WTC11 (cell line): ENCODE results near the gene DNAH14. TPM values are rescaled to one million over a fixed set of nuclear protein-coding genes. Genes with fewer than 3 reads are reported as not detected.

Experiments used
- ATAC-seq: fragments of 200-7000 bp; cut with Tn5 transposase; 2 replicates; pipeline ENCODE4 v1.10.0; 2021; ENCODE audit warnings: mild to moderate bottlenecking, moderate library complexity
- CTCF ChIA-PET: fragments of 300-600 bp; sonication (Branson Sonifier 250); formaldehyde crosslinking; loops from one replicate; lab custom pipeline; 2021; ENCODE audit warnings: antibody characterized with exemption; lab: Charles Lee
- POLR2A ChIA-PET: fragments of 350-600 bp; sonication (Branson Sonifier 250); formaldehyde crosslinking; loops from one replicate; lab custom pipeline; 2021; ENCODE audit warnings: antibody characterized with exemption; lab: Charles Lee
- DNase-seq: peaks from one replicate; pipeline ENCODE4 v3.0.0; 2021; ENCODE audit warnings: low spot score
- H3K27ac Mint-ChIP-seq: 2 replicates; pipeline ENCODE4 v1.8.0; 2021; ENCODE audit warnings: mixed read lengths
- H3K27me3 Mint-ChIP-seq: 2 replicates; pipeline ENCODE4 v1.8.0; 2021; ENCODE audit warnings: low read depth, mild to moderate bottlenecking, moderate library complexity, mixed read lengths
- H3K36me3 Mint-ChIP-seq: 2 replicates; pipeline ENCODE4 v1.8.0; 2021; ENCODE audit warnings: mixed read lengths
- H3K4me1 Mint-ChIP-seq: 2 replicates; pipeline ENCODE4 v1.8.0; 2022; ENCODE audit warnings: mixed read lengths
- H3K4me3 Mint-ChIP-seq: 2 replicates; pipeline ENCODE4 v1.8.0; 2021; ENCODE audit warnings: mild to moderate bottlenecking, moderate library complexity, mixed read lengths
- H3K9me3 Mint-ChIP-seq: 2 replicates; pipeline ENCODE4 v1.8.0; 2021; ENCODE audit warnings: mixed read lengths
- ELF4 ChIP-seq: sonication (generic); formaldehyde crosslinking; IDR thresholded peaks from 2 replicates; pipeline ENCODE4 v1.8.1; 2022; ENCODE audit warnings: low read depth, mild to moderate bottlenecking, moderate library complexity, missing genetic modification reagents
- FOXJ3 ChIP-seq: sonication (generic); formaldehyde crosslinking; IDR thresholded peaks from 2 replicates; pipeline ENCODE4 v1.9.0; 2021; ENCODE audit warnings: missing genetic modification reagents, mild to moderate bottlenecking, borderline replicate concordance
- GABPB1 ChIP-seq: sonication (generic); formaldehyde crosslinking; IDR thresholded peaks from 2 replicates; pipeline ENCODE4 v1.8.1; 2023; ENCODE audit warnings: mild to moderate bottlenecking, missing genetic modification reagents
- KAT7 ChIP-seq: sonication (generic); formaldehyde crosslinking; IDR thresholded peaks from 2 replicates; pipeline ENCODE4 v1.8.1; 2023; ENCODE audit warnings: missing genetic modification reagents, mild to moderate bottlenecking, borderline replicate concordance
- NFE2L1 ChIP-seq: sonication (generic); formaldehyde crosslinking; IDR thresholded peaks from 2 replicates; pipeline ENCODE4 v1.8.1; 2023; ENCODE audit warnings: missing genetic modification reagents
- NFYB ChIP-seq: sonication (generic); formaldehyde crosslinking; conservative IDR thresholded peaks from 2 replicates; pipeline ENCODE4 v1.8.0; 2022; ENCODE audit warnings: low read depth, missing genetic modification reagents
- NR2C2 ChIP-seq: sonication (generic); formaldehyde crosslinking; IDR thresholded peaks from 2 replicates; pipeline ENCODE4 v1.8.0; 2022; ENCODE audit warnings: mild to moderate bottlenecking, missing genetic modification reagents
- SMAD3 ChIP-seq: sonication (generic); formaldehyde crosslinking; IDR thresholded peaks from 2 replicates; pipeline ENCODE4 v1.8.0; 2022; ENCODE audit warnings: missing genetic modification reagents, mild to moderate bottlenecking, borderline replicate concordance
- SP1 ChIP-seq: sonication (generic); formaldehyde crosslinking; conservative IDR thresholded peaks from 2 replicates; pipeline ENCODE4 v1.8.1; 2022; ENCODE audit warnings: missing genetic modification reagents
- TCF7 ChIP-seq: sonication (generic); formaldehyde crosslinking; IDR thresholded peaks from 2 replicates; pipeline ENCODE4 v1.8.0; 2022; ENCODE audit warnings: mild to moderate bottlenecking, low read depth, missing genetic modification reagents, moderate library complexity
- TEAD4 ChIP-seq: sonication (generic); formaldehyde crosslinking; IDR thresholded peaks from 2 replicates; pipeline ENCODE4 v1.8.0; 2022; ENCODE audit warnings: mild to moderate bottlenecking, missing genetic modification reagents
- ZBTB21 ChIP-seq: sonication (generic); formaldehyde crosslinking; IDR thresholded peaks from 2 replicates; pipeline ENCODE4 v1.8.1; 2023; ENCODE audit warnings: mild to moderate bottlenecking, missing genetic modification reagents, borderline replicate concordance
- ZNF138 ChIP-seq: sonication (generic); formaldehyde crosslinking; conservative IDR thresholded peaks from 2 replicates; pipeline ENCODE4 v1.8.1; 2022; ENCODE audit warnings: mild to moderate bottlenecking, moderate library complexity, missing genetic modification reagents
- ZNF232 ChIP-seq: sonication (generic); formaldehyde crosslinking; IDR thresholded peaks from 2 replicates; pipeline ENCODE4 v1.8.0; 2022; ENCODE audit warnings: mild to moderate bottlenecking, missing genetic modification reagents
- ZNF263 ChIP-seq: sonication (generic); formaldehyde crosslinking; IDR thresholded peaks from 2 replicates; pipeline ENCODE4 v1.8.1; 2022; ENCODE audit warnings: low read depth, mild to moderate bottlenecking, moderate library complexity, missing genetic modification reagents
- total RNA-seq: library from RNA; stranded (reverse); gene quantifications from 3 replicates; pipeline ENCODE4 v1.2.3, GENCODE V29; 2021
- TF ChIP-seq, protein P1 (sequence below): fragments of 250-450 bp; sonication (Bioruptor Pico); conservative IDR thresholded peaks from 2 replicates; pipeline ENCODE4 v1.9.0; 2021; ENCODE audit warnings: mild to moderate bottlenecking
- TF ChIP-seq, protein P2 (sequence below): sonication (generic); formaldehyde crosslinking; IDR thresholded peaks from 2 replicates; pipeline ENCODE4 v1.8.1; 2022; ENCODE audit warnings: low read depth, mild to moderate bottlenecking, moderate library complexity, missing genetic modification reagents, borderline replicate concordance
- TF ChIP-seq, protein P3 (sequence below): sonication (generic); formaldehyde crosslinking; IDR thresholded peaks from 2 replicates; pipeline ENCODE4 v1.8.1; 2022; ENCODE audit warnings: missing genetic modification reagents, borderline replicate concordance

Gene DNAH14
- total RNA-seq, 1 experiment from 2014 or later = 34.1 TPM

DNA sequence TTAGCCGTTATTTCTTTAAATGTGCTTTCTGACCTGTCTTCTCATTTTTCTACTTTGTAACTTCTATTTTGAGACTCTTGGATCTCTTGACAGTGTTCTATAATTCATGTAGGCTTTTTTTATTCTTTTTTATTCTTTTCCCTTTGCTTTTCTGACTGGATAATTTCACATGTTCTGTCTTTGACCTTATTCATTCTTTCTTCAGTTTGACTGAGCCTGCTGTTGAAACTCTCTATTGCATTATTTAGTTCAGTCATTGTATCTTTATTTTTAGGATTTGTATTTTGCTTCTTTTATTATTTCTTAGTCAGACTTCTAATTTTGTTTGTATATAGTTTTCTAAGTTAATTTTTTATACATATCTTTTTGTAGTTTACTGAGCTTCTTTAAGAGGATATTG is 66.1 kb downstream of the DNAH14 start:
- H3K4me3 Mint-ChIP-seq = no peak overlapping the region
- H3K27me3 Mint-ChIP-seq = peaks cover 22% of the 10 kb centered on the region
- CTCF ChIA-PET = no interaction called here

GRCh38 chr1:224996266-224996665 is 66.8 kb downstream of the DNAH14 start:
- DNase-seq (no peak), ATAC-seq (no peak)
- Mint-ChIP-seq H3K4me3 (no peak overlapping the region), H3K27me3 (peaks cover 19% of the 10 kb centered on the region), H3K27ac (no peak overlapping the region), H3K36me3 (peaks cover 6% of the 10 kb centered on the region), H3K9me3 (peaks cover 14% of the 10 kb centered on the region), H3K4me1 (no peaks in the 10 kb centered on the region)
- TF ChIP-seq, protein P1, sequence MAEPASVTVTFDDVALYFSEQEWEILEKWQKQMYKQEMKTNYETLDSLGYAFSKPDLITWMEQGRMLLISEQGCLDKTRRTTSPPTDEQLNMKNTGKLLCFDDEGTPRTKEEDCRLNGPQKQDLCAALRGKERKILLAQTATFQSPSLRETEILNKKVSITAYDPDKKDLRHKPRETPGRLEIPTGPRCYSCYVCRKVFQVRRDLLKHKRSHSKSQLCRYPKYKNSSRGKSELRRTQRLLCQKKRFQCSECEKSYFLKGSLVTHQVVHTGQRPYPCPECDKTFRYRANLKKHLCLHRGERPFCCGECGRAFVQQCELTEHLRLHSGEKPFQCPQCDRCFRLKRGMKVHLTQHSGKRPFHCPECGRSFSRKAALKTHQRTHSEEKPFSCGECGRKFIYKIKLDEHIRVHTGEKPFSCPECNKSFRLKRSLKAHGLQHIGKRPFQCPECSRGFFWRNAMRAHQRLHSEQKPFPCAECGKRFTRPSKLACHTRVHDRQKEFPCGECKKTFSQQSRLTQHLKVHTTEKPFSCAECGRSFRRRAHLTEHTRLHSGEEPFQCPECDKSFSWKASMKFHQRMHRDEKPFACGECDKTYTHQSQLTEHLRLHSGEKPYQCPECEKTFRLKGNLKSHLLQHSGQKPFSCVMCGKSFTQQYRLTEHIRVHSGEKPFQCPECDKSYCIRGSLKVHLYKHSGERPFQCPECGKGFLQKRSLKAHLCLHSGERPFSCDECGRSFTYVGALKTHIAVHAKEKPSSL (CRISPR knock-in tag) = no peak
- TF ChIP-seq NFE2L1 (no peak), ZNF138 (CRISPR knock-in tag) (no peak)
- ChIA-PET POLR2A (interaction anchor here (0.6 kb wide), 1 partner anchor 605 kb away, joined by 3 read pairs; no protein-coding TSS in a partner anchor), CTCF (no interaction called here)

More for the DNA sequence above, 66.1 kb downstream of the DNAH14 start:
- H3K4me1 Mint-ChIP-seq = no peaks in the 10 kb centered on the region
- TF ChIP-seq NFE2L1 (no peak), ZBTB21 (CRISPR knock-in tag) (no peak), GABPB1 (CRISPR knock-in tag) (no peak), TCF7 (no peak), ELF4 (CRISPR knock-in tag) (no peak), FOXJ3 (CRISPR knock-in tag) (no peak), ZNF232 (CRISPR knock-in tag) (no peak), SMAD3 (CRISPR knock-in tag) (no peak), SP1 (CRISPR knock-in tag) (no peak), NFYB (CRISPR knock-in tag) (no peak), TEAD4 (CRISPR knock-in tag) (no peak), KAT7 (CRISPR knock-in tag) (no peak)
- TF ChIP-seq, protein P2, sequence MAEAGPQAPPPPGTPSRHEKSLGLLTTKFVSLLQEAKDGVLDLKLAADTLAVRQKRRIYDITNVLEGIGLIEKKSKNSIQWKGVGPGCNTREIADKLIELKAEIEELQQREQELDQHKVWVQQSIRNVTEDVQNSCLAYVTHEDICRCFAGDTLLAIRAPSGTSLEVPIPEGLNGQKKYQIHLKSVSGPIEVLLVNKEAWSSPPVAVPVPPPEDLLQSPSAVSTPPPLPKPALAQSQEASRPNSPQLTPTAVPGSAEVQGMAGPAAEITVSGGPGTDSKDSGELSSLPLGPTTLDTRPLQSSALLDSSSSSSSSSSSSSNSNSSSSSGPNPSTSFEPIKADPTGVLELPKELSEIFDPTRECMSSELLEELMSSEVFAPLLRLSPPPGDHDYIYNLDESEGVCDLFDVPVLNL (CRISPR knock-in tag) = no peak
- TF ChIP-seq, protein P3, sequence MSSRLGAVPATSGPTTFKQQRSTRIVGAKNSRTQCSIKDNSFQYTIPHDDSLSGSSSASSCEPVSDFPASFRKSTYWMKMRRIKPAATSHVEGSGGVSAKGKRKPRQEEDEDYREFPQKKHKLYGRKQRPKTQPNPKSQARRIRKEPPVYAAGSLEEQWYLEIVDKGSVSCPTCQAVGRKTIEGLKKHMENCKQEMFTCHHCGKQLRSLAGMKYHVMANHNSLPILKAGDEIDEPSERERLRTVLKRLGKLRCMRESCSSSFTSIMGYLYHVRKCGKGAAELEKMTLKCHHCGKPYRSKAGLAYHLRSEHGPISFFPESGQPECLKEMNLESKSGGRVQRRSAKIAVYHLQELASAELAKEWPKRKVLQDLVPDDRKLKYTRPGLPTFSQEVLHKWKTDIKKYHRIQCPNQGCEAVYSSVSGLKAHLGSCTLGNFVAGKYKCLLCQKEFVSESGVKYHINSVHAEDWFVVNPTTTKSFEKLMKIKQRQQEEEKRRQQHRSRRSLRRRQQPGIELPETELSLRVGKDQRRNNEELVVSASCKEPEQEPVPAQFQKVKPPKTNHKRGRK (CRISPR knock-in tag) = no peak
- TF ChIP-seq, protein P1 (CRISPR knock-in tag) = no peak
- peaks cover 12% of the 10 kb centered on the region for H3K9me3 Mint-ChIP-seq
- no peak for ATAC-seq
- POLR2A ChIA-PET = no interaction called here
- H3K27ac Mint-ChIP-seq = no peak overlapping the region
- no peak for DNase-seq
- H3K36me3 Mint-ChIP-seq = peaks cover 4% of the 10 kb centered on the region

DNA sequence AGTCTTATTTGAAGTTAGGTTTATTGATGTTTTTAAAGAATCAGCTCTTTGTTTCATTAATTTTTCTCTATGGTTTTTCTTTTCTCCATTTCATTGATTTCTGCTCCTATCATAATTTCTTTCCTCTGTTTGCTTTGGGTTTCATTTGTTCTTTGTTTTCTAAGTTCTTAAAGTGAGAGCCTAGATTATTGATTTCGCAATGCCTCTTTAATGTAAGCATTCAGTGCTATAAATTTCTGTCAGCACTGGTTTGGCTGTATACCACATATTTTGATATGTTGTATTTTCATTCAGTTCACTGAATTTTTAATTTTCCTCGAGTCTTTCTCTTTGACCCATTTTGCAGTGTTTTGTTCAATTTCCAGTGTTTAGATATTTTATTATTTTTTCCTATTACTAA is 68.7 kb downstream of the DNAH14 start:
- no peak for ATAC-seq
- peaks cover 6% of the 10 kb centered on the region for H3K36me3 Mint-ChIP-seq
- H3K27me3 Mint-ChIP-seq = peaks cover 9% of the 10 kb centered on the region
- TF ChIP-seq ZNF138 (CRISPR knock-in tag) (no peak), ZNF263 (CRISPR knock-in tag) (no peak), NR2C2 (no peak), KAT7 (CRISPR knock-in tag) (no peak)
- TF ChIP-seq, all 79 proteins: peak for 0
- POLR2A ChIA-PET = no interaction called here
- CTCF ChIA-PET = no interaction called here
- Mint-ChIP-seq H3K27ac (no peak overlapping the region), H3K4me3 (no peak overlapping the region), H3K9me3 (peaks cover 10% of the 10 kb centered on the region), H3K4me1 (no peaks in the 10 kb centered on the region)
- no peak for DNase-seq
